HepG2 (cell line): ENCODE results near the gene NAV1. TPM values are rescaled to one million over a fixed set of nuclear protein-coding genes. Genes with fewer than 3 reads are reported as not detected.
A peak's percentile ranks its signal among the peaks of the same experiment; 100 is the strongest.

ENCODE experiments used
- CAMTA2 ChIP-seq: sonication (generic); formaldehyde crosslinking; IDR thresholded peaks from 2 replicates; pipeline ENCODE4 v1.4.0; 2020; ENCODE audit warnings: mild to moderate bottlenecking, missing genetic modification reagents, borderline replicate concordance
- FOXC1 ChIP-seq: sonication (generic); formaldehyde crosslinking; IDR thresholded peaks from 2 replicates; pipeline ENCODE4 v1.8.0; 2022; ENCODE audit warnings: mild to moderate bottlenecking, missing genetic modification reagents, borderline replicate concordance
- FOXK1 ChIP-seq: sonication (generic); formaldehyde crosslinking; IDR thresholded peaks from 2 replicates; pipeline ENCODE4 v1.4.0; 2020; ENCODE audit warnings: low read depth, missing genetic modification reagents, borderline replicate concordance
- IKZF1 ChIP-seq: fragments of 450-650 bp; IDR thresholded peaks from 2 replicates; pipeline ENCODE4 v1.7.1; 2016
- PCBP1 ChIP-seq: fragments of 200-400 bp; formaldehyde crosslinking; IDR thresholded peaks from 2 replicates; pipeline ENCODE4 v1.6.1; 2017; ENCODE audit warnings: mild to moderate bottlenecking, low read depth, low read length, borderline replicate concordance
- ZKSCAN8 ChIP-seq: IDR thresholded peaks from 2 replicates; pipeline ENCODE4 v1.6.1; 2016; ENCODE audit warnings: borderline replicate concordance, missing genetic modification reagents, missing compliant biosample characterization
- ZNF12 ChIP-seq: sonication (generic); formaldehyde crosslinking; IDR thresholded peaks from 2 replicates; pipeline ENCODE4 v1.5.0; 2020; ENCODE audit warnings: missing genetic modification reagents
- ZNF160 ChIP-seq: sonication (generic); formaldehyde crosslinking; IDR thresholded peaks from 2 replicates; pipeline ENCODE4 v1.8.0; 2022; ENCODE audit warnings: mild to moderate bottlenecking, inconsistent platforms, missing genetic modification reagents
- ZNF264 ChIP-seq: sonication (generic); formaldehyde crosslinking; IDR thresholded peaks from 2 replicates; pipeline ENCODE4 v1.4.0; 2020; ENCODE audit warnings: missing genetic modification reagents
- ZNF407 ChIP-seq: sonication (generic); formaldehyde crosslinking; IDR thresholded peaks from one replicate; pipeline ENCODE4 v1.5.1; 2020; ENCODE audit warnings: mild to moderate bottlenecking, missing genetic modification reagents; ENCODE audit errors: not compliant biosample characterization
- ZNF800 ChIP-seq: sonication (generic); formaldehyde crosslinking; IDR thresholded peaks from 2 replicates; pipeline ENCODE4 v1.4.0; 2020; ENCODE audit warnings: missing genetic modification reagents
- polyA plus RNA-seq, 8 experiments: library from polyadenylated mRNA; depleted of rRNA in 3 of 8; stranded (reverse) in 7 of 8; unstranded in 1 of 8; fragments of >200 nt; fragmentation: Illumina TruSeq in 4 of 8; extraction: Trizol in 4 of 8; gene quantifications; 2 replicates each; pipeline versions ENCODE4 v1.2.1 to v1.2.3, GENCODE V29; 2011 to 2016; ENCODE audit warnings: low read depth in 4 of 8, missing spikeins in 1 of 8, mixed read lengths in 1 of 8; ENCODE audit not compliant: insufficient read depth in 1 of 8
- total RNA-seq, 5 experiments: library from RNA; depleted of rRNA; stranded (reverse); fragments of >200 nt; fragmentation: Illumina TruSeq; extraction: Trizol; gene quantifications; 2 replicates each; pipeline ENCODE4 v1.2.3, GENCODE V29; 2016; ENCODE audit warnings: low read depth in 1 of 5
- TF ChIP-seq, protein P1 (sequence below): sonication (generic); formaldehyde crosslinking; IDR thresholded peaks from 2 replicates; pipeline ENCODE4 v1.4.0; 2020; ENCODE audit warnings: mild to moderate bottlenecking, missing genetic modification reagents

Gene NAV1
- total and polyA plus RNA-seq, 2 of the 13 experiments (the other 11 are each of a cell fraction or from before 2014, with no cell fraction given), result not detected

DNA sequence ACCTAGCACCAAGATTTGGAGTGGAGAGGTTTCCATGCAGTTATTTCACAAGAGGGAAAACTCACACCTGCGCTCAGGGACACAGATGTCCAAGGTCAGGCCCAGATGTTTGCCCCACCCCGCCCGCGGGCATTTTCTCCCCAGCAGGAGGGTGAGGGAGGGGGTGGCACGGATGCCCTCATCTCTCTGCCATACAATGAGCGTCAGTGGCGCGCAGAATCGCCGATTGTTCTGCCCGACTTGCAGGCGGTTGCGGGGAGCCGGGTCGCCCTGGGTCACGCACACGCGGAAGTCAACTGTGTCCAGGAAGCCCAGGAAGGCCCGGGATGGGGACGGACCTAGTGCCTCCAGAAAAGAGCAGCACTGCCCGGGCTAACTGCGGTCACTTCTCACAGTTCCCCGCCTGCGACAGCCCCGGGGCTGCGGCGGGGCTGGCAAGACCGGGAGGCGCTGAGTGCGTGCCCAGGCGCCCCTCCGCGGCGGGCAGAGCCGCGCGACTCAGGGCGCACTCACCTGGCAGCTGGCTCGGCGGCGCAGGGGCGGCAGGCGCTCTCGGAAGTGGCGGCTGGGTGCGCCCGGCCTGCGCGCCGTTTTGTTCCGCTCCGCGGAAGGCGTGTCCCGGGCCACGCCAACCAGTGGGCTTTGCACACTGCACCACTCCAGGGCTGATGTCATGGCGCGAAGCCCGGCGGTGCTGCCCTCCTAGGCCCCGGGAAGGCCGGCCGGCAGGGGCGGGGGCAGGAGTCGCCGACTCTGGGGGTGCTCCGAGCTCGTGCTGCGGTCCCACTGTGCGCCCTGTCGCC, 32.2 kb upstream of the NAV1 start, which contains the start of gene CSRP1 (continued):
- TF ChIP-seq ZNF407 (CRISPR knock-in tag) (peak; percentile 60), FOXK1 (no peak), PCBP1 (no peak), FOXC1 (CRISPR knock-in tag) (no peak), ZNF264 (CRISPR knock-in tag) (no peak), ZKSCAN8 (CRISPR knock-in tag) (no peak), ZNF12 (CRISPR knock-in tag) (no peak), ZNF160 (CRISPR knock-in tag) (no peak), ZNF800 (peak; percentile 87), IKZF1 (no peak), CAMTA2 (CRISPR knock-in tag) (no peak)
- TF ChIP-seq, protein P1, sequence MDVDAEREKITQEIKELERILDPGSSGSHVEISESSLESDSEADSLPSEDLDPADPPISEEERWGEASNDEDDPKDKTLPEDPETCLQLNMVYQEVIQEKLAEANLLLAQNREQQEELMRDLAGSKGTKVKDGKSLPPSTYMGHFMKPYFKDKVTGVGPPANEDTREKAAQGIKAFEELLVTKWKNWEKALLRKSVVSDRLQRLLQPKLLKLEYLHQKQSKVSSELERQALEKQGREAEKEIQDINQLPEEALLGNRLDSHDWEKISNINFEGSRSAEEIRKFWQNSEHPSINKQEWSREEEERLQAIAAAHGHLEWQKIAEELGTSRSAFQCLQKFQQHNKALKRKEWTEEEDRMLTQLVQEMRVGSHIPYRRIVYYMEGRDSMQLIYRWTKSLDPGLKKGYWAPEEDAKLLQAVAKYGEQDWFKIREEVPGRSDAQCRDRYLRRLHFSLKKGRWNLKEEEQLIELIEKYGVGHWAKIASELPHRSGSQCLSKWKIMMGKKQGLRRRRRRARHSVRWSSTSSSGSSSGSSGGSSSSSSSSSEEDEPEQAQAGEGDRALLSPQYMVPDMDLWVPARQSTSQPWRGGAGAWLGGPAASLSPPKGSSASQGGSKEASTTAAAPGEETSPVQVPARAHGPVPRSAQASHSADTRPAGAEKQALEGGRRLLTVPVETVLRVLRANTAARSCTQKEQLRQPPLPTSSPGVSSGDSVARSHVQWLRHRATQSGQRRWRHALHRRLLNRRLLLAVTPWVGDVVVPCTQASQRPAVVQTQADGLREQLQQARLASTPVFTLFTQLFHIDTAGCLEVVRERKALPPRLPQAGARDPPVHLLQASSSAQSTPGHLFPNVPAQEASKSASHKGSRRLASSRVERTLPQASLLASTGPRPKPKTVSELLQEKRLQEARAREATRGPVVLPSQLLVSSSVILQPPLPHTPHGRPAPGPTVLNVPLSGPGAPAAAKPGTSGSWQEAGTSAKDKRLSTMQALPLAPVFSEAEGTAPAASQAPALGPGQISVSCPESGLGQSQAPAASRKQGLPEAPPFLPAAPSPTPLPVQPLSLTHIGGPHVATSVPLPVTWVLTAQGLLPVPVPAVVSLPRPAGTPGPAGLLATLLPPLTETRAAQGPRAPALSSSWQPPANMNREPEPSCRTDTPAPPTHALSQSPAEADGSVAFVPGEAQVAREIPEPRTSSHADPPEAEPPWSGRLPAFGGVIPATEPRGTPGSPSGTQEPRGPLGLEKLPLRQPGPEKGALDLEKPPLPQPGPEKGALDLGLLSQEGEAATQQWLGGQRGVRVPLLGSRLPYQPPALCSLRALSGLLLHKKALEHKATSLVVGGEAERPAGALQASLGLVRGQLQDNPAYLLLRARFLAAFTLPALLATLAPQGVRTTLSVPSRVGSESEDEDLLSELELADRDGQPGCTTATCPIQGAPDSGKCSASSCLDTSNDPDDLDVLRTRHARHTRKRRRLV (CRISPR knock-in tag), result no peak
